ENCODE measurements around the gene FBXL2.
"Not testable (repeated sequence)": the region's sequence is repeated elsewhere in the genome, so short reads cannot be mapped to it uniquely, and the experiment has no call there.

The FBXL2 gene

DNA sequence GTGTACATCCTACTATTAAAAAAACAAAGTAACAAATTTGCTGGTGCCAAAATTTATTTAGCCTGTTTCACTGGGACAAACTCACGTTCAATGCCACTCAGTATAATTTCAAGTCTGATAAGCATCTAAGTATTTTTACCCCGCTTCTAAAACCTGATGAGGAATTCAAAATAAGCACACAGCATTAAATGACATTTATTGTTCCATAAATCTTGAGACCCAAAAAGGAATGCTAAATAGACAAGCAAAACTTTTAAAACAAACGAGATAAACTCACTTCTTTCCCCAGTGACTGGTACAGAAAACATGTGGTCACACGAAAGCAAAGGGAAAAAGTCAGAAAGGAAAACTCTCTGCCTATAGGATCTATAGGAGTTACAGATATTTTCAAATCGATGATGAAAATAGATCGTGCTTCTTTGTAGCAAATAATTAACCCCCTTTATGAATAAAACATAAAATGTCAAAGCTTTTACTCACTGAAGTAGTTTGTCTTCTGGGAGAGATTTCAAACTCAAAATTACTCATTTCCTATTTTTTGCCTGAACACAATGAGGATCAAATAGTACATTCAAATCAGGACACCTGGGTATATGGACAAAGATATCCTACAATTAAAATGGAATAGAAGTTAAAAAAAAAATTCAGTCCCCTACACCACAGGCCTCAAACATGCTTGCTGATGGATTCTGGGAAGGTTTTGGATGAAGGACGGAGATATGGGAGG lies 111.3 kb downstream of the FBXL2 start:
- DNase-seq: no peak

- DNase-seq: no peak
Observed at GRCh38 chr3:33389908-33390307, 112.7 kb downstream of the FBXL2 start.

GRCh38 chr3:33391255-33391995 lies 114.2 kb downstream of the FBXL2 start:
- DNase-seq: no peak

GRCh38 chr3:33392144-33392543 lies 114.9 kb downstream of the FBXL2 start:
- no peak for DNase-seq

DNA sequence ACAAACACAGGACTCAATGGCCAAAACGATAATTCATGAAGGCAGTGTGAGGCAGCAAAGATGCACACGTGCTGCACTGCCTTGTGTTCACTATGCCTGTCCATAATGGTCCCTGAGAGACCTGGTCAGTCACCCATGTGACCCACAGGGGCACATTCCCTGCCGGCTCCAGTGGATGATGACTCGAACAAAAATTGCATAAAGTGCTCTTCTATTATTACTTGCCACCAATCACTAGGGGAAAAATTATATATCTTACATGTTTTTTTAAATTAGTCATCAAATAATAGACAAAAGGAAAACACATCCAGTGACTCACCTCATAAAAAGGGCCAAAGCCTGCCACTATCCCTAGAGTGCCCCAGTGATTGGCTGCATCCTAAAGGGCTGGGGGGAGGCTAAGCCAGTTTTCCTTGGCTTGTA lies 115.5 kb downstream of the FBXL2 start:
- DNase-seq: no peak

DNA sequence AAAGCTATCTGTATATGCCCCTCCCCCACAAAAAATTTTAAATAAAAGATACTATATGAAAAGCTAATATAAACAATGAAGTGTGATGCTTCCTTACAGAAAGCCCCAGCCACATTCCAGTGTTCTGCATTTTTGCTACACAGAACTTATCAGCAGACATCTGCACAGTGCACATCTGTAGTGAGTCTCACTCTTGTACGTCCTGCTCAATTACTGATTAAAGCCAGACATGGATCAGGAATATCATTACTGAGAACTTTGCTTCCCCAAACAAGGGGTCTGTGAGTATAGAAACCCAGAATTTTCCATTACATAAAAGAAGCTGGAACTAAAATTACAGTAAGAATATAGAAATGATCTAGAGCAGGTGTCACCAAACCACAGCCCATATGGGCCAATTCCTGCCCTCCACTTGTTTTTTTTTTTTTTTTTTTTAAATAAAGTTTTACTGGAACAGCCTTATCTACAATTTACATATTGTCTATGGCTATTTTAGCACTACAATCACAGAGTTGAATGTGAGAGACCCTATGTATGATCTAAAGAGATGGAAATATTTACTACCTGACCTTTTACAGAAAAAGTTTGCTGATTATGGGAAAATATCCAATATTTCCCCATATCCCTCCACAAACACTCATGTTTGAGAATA lies 117.3 kb downstream of the FBXL2 start:
- DNase-seq: no peak

DNA sequence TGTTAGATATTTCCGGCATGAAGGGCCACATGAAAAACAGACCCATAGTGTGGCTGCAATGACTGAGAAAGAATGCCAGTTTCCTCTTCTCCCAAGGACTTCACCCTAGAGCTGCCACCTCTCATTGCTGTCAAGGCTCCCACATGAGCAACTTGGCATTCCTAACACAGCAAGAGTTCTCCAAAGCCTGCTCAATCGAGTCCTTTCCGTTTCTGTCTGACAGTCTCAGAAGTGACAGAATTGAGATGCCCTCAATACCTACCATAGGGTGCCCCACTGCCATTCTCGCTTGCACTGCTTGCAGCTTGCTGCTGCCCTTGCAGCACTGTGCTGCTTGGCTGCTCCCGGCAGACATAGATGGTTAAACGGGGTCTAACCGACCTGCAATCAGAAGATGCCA lies 118.7 kb downstream of the FBXL2 start:
- no peak for DNase-seq

DNA sequence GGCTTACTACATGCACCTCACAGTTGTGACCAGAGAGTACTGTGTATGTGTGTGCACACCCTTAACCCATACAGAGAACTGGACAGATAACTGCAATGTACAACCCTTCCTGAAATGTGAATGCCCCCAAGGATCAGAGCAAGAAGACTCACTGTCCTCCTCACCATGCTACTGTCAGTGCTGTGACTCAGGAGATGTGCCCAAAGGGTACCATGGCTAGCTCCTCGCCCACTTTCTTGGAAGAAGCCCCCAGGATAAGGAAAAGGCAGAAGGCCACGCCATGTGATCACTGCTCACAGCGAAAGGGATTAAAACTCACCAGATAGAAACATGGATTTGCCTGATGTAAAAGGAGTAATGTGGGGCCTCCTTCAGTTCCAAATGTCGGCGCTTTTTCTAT lies 121.2 kb downstream of the FBXL2 start:
- no peak for DNase-seq

DNA sequence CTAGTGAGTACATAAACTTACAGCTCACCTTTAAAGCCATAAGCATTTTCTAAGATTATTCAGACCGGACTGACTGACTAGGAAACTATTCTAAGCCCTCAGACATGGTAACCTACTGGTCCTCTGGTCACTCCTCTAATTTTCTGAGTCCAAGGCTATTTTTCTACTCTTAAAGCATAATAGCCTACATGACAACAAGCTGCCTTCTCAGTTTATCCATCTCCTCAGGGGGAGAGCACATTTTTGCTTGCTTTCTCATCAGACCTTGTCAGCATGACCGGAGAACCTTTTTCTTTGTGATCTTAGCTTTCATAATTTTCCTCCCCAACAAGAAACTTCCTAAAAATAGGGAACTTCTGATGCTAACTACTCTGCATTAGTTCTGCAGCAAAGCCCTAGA lies 124.5 kb downstream of the FBXL2 start:
- DNase-seq: no peak

DNA sequence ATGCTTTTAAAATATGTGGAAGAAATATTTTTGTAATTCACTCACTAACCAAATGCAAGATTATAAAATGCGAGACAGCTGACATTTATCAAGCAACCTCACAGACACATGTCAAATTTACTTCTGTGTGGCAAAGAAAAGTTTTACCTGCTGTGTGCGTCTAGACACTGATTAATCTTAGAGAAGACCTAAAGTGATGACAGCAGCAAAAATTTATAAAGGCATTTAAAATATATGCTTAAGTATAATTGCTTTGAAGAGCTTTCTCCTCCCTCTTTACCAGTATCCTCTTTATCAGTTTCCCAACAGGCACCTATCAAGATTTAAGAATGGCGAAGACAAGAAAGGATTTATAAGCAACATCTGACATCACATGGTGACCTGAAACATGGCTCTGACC lies 125.7 kb downstream of the FBXL2 start:
- DNase-seq: no peak

DNA sequence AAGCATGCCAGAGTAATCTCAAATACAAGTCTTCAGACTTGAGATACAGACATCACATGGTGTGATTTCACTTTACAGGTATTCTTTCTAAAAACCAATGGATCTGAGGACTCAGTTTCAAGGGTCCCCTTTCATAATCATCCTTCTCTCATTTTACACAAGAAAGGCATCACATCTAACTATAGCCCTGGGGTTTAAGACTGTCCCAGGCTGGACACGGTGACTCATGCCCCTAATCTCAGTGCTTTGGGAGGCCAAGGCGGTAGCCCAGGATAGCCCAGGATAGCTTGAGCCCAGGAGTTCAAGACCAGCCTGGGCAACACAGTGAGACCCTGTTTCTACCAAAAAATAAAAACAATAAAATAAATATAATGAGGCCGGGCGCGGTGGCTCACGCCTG lies 126.5 kb downstream of the FBXL2 start:
- no peak for DNase-seq

DNA sequence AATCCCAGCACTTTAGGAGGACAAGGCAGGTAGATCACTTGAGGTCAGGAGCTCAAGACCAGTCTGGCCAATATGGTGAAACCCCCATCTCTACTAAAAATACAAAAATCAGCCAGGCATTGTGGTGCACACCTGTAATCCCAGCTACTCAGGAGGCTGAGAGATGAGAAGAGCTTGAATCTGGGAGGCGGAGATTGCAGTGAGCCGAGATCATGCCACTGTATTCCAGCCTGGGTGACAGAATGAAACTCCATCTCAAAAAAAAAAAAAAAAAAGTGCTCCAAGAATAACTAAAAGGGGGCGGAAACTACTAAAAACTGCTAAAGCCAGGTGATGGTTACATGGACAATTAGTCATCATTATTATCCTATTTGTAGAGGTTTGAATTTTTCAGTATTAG lies 133.6 kb downstream of the FBXL2 start:
- DNase-seq: not testable (repeated sequence)

- DNase-seq: no peak
Observed at GRCh38 chr3:33417066-33417673, 139.9 kb downstream of the FBXL2 start.

- DNase-seq: no peak
Observed at GRCh38 chr3:33419948-33420347, 142.7 kb downstream of the FBXL2 start.

DNA sequence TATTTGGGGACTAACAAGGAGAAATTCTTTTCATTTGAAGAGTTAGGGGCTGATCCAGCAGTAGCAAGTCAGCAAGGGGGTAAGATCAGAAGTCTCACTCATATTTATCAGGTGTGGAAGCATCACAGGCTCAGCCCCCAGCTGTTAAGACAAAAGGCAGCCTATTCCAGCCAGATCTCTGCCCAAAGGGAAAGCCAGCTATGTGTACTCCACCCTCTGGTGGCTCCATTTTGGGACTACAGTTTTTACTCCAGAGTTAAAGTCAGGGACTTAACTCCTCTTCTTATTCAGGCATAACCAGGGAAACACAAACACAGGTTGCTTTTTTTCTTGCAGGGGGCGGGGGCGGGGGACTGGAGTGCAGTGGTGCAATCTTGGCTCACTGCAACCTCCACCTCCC lies 143.7 kb downstream of the FBXL2 start:
- DNase-seq: no peak

DNA sequence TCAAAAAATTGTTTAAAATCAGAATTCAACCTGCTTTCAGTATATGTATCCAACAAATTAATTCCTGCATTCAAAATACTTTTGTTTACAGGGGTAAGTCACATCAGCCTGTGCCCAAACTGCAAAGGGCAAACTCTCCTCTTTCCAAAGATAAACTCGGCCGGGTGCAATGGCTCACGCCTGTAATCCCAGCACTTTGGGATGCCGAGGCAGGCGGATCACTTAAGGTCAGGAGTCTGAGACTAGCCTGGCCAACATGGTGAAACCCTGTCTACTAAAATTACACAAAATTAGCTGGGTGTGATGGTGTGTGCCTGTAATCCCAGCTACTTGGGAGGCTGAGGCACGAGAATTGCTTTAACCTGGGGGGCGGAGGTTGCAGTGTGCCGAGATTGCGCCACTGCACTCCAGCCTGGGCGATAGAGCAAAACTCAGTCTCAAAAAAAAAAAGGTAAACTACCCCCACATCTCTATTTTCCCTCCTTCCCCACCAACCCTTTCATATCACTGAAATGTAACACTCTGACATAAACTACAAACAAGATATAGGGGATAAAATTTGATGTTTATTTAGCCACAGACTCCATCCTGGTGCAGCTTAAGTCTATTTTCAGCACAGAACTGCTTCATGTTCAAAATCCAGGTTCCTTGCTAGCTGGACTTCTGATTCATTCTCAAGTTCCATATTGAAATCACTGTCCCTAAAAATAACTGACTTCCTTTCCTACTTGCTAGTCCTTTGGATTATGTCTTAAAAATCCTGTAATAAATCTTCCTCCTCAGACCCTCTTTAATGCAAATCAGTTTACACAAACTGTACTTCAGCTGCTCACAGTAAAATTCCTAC lies 147.6 kb downstream of the FBXL2 start:
- DNase-seq: no peak

- DNase-seq: no peak
Observed at GRCh38 chr3:33425453-33425852, 148.2 kb downstream of the FBXL2 start.

DNA sequence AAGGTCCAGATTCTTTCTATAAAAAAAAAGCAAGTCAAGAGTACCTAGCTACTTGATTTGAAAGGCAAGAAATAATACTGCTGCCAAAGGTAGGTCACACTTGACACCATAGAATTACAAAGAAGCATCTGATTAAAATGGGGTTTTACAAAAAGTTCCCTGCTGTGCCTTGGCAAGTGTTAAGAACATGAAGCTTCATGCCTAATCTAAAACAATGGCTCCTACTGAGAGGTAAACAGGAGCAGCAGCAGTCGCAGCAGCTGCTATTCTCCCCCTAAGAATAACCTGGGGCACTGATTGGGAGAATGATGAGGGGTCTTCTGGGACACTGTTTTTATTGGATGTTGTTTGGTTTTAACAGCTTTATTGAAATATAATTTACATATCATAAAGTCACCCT lies 148.8 kb downstream of the FBXL2 start:
- no peak for DNase-seq

- no peak for DNase-seq
Observed at GRCh38 chr3:33426630-33427317, 149.5 kb downstream of the FBXL2 start.

- no peak for DNase-seq
Observed at GRCh38 chr3:33428734-33429133, 151.5 kb downstream of the FBXL2 start.

GRCh38 chr3:33429306-33429705 lies 152.1 kb downstream of the FBXL2 start:
- DNase-seq: not testable (repeated sequence)

- no peak for DNase-seq
Observed at GRCh38 chr3:33430061-33430460, 152.8 kb downstream of the FBXL2 start.

All from NCI-H2029 treated with DMSO at 0.1 percent for 48 hours (cell line).